Coronary artery (tissue), 2 donors: Measurements from ENCODE around the gene COA1.

Source experiments
- DNase-seq: peaks from one replicate; pipeline ENCODE4 v3.0.0-alpha.2; 2017; ENCODE audit warnings: low spot score
- H3K27ac ChIP-seq, 2 donors: fragments of 200-600 bp; sonication (generic); one replicate each; pipeline ENCODE4 v1.5.1; 2016 to 2019
- H3K4me3 ChIP-seq: fragments of 200-600 bp; sonication (generic); 2 replicates; pipeline ENCODE4 v1.5.1; 2016; ENCODE audit warnings: mild to moderate bottlenecking, moderate library complexity
- TF ChIP-seq, protein P1 (sequence below): fragments of 200-600 bp; sonication (generic); IDR thresholded peaks from one replicate; pipeline ENCODE4 v1.5.1; 2019; ENCODE audit warnings: antibody characterized with exemption

Gene COA1

DNA sequence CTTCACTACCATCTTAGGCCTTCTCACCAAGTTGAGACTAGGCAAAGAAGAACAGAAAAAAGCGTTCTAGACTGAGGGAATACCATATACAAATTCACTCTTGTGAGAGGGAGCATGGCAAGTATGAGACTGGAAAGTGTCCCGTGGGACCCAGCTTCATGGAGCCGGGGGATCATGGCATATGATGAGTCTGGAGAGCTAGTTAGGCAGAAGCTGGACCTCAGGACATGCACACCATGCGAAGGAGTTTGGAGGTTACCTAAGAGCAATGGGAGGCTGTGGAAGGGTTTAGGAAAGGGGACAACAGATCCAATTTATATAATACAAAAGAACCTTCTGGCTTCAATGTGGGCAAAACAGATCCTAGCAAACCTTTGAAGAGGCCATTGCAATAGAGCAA, 112.3 kb downstream of the COA1 start:
- no peak overlapping the region for H3K4me3 ChIP-seq
- DNase-seq: no peak
- no peak overlapping the region for H3K27ac ChIP-seq
- TF ChIP-seq, protein P1, sequence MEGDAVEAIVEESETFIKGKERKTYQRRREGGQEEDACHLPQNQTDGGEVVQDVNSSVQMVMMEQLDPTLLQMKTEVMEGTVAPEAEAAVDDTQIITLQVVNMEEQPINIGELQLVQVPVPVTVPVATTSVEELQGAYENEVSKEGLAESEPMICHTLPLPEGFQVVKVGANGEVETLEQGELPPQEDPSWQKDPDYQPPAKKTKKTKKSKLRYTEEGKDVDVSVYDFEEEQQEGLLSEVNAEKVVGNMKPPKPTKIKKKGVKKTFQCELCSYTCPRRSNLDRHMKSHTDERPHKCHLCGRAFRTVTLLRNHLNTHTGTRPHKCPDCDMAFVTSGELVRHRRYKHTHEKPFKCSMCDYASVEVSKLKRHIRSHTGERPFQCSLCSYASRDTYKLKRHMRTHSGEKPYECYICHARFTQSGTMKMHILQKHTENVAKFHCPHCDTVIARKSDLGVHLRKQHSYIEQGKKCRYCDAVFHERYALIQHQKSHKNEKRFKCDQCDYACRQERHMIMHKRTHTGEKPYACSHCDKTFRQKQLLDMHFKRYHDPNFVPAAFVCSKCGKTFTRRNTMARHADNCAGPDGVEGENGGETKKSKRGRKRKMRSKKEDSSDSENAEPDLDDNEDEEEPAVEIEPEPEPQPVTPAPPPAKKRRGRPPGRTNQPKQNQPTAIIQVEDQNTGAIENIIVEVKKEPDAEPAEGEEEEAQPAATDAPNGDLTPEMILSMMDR: no peak

DNA sequence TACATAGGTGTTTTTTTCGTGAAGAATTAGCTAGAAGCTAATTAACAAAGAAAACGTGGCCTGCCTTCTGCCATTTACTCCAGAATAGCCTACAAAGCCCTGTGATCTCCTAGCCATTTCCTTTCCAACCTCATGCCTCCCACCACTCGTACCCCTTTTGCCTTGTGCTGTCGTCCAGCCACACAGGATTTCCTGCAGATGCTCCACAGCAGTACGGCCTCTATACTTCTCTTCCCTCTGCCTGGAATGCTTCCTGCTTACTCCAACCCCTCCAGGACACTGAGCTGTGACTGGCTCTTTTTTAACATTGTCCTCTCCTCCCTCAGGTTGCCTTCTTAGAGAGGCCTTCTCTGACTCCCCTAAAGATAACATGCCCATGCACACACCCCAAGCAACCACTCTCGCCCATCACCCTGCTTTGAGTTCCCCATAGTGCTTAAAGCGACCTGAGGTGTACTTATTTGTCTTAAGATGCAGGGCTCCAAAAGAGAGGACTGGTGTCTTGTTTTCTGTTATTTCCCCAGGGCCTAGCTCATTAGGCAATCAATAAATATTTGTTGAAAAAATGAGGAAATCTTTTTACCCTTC, 113.7 kb downstream of the COA1 start:
- H3K27ac ChIP-seq: no peak overlapping the region
- H3K4me3 ChIP-seq: no peak overlapping the region
- TF ChIP-seq, protein P1: no peak
- DNase-seq: no peak

DNA sequence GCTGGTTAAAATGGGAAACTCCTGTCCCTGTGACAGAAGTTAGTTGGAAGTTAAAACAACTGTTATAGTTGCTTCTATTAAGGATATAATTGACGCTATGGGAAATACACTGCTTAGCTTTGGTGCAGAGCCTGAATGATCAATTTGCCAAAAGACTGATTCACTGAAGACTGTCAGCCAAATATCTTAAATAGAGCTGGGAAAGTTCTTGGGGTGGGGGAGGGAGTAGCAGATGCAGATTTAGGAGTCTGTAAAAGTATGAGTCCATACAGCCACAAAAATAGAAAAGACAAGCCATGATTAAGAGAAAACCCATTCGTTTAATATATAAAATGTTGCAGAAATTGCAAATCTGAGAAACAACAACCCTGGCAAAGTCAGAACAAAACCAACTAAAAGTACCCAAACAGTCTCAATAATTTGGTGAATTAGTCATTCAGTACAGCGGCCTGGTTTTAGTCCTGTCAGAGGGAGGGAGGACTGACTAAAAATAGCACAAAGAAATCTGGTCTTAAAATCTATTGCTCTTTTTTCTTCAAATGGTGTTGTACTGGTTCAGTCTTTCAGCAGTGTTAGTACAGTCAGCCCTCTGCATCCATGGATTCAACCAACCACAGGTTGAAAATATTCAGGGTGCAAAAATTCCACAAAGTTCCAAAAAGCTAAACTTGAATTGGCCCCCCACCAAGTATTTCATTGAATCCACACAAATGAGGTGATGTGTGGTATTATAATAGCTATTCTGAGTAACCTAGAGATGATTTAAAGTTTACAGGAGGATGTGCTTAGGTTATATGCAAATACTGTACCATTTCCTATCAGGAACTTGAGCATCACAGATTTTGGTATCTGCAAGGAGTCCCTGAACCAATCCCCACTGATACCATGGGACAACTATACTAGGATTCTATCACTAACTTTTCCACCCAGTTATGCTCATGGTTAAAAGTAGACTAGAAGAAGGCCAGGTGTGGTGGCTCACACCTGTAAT, 116.4 kb downstream of the COA1 start:
- TF ChIP-seq, protein P1: no peak
- peak overlapping the region; percentile 4 to 67 for H3K27ac ChIP-seq
- no peak for DNase-seq
- no peak overlapping the region for H3K4me3 ChIP-seq

DNA sequence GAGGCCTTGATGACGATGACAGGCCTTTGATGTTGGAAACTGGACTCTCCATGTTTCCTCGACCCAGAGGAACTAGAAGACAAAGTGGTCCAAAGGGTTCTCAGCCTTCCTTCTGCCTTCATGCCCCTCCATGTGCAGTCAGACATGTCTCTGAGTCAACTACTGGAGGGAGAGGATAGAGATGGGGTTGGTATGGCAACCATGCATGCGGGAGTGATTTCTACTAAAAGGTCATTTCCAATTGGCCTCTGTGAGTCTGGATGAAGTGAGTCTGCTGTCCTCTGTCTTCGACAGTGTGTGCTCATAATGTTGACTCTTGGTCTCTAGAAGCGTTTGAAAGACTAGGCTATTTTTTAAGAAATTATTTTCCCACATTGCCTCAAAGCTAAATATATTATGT, 117.2 kb downstream of the COA1 start:
- no peak overlapping the region for H3K4me3 ChIP-seq
- DNase-seq: no peak
- H3K27ac ChIP-seq: peak overlapping the region; percentile 4 to 67
- TF ChIP-seq, protein P1: no peak

DNA sequence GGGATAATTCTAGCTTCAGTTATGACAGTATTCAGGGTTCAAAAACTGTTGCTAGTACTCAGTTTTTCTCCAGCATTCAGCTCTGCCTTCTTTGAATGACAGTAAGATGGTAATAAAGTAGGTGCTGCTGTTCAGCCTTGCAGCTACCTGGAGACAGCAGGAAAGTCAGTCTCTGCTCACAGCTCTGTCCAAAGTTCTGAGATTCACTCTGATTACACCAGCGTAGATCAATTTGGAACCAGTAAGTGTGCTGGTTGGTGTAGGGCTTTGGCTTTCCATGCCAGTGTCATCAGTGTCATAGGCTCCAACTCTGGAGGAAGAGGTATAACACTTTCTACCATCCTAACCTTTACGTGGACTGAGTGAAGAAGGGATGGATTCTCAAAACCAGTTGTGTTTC, 120.2 kb downstream of the COA1 start:
- Histone ChIP-seq H3K27ac (no peak overlapping the region), H3K4me3 (no peak overlapping the region)
- TF ChIP-seq, protein P1: no peak
- DNase-seq: no peak

DNA sequence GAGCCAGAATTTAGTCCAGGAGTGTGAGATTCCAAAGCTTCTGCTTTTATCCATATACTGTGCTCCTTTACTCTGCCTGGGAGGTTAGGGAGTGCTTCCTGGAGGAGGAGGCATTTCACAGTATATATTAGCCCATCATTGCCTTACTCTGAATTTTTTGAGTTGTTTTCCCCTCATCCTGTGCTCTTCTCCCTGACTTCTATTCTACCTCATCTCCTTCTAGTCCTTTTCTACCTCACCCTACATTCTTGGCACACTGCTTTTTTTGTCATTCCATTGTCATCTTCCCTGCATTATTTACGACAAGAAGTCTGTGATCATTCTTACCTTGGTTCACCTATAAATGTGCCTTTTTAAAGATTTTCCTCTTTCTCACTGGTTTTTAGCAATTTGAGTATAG, 125.1 kb downstream of the COA1 start:
- no peak overlapping the region for H3K27ac ChIP-seq
- DNase-seq: no peak
- no peak overlapping the region for H3K4me3 ChIP-seq
- TF ChIP-seq, protein P1: no peak

DNA sequence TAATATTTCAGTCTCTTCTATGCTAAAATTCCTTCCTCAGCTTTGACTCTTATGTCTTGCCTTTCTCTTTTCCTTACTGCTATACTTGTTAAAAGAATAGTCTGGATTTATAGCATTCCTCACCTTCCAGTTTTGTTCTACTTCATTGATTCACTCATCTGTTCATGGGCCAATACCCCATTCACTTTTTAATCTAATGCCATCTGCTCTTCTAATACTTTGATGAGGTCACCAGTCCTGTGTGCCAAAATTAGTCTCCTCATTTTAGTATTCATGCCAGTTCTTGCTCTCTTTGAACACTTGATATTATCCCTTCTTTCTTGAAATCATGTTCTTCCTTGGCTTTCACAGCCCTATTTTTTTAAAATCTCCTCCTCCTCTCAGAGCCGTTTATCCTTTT, 127.1 kb downstream of the COA1 start:
- no peak overlapping the region for H3K27ac ChIP-seq
- H3K4me3 ChIP-seq: no peak overlapping the region
- no peak for DNase-seq
- TF ChIP-seq, protein P1: no peak
